H54 (cell line): ENCODE measurements around the gene PELI2.

ENCODE experiments used
- DNase-seq: peaks from one replicate; pipeline ENCODE4 v3.0.0; 2011; ENCODE audit warnings: low spot score, mixed read lengths; ENCODE audit not compliant: insufficient read length
- FAIRE-seq: peaks from 3 replicates; lab custom pipeline; 2011; peaks lifted over from hg19 to GRCh38; lab: Jason Lieb, UNC
- POLR2A ChIP-seq: IDR thresholded peaks from 2 replicates; pipeline ENCODE4 v1.6.1; 2011; ENCODE audit warnings: low read depth, mild to moderate bottlenecking, low read length

The PELI2 gene

GRCh38 chr14:56144176-56144575 is 26.0 kb downstream of the PELI2 start:
- FAIRE-seq: no peak
- DNase-seq: no peak
- no peak for TF ChIP-seq POLR2A

DNA sequence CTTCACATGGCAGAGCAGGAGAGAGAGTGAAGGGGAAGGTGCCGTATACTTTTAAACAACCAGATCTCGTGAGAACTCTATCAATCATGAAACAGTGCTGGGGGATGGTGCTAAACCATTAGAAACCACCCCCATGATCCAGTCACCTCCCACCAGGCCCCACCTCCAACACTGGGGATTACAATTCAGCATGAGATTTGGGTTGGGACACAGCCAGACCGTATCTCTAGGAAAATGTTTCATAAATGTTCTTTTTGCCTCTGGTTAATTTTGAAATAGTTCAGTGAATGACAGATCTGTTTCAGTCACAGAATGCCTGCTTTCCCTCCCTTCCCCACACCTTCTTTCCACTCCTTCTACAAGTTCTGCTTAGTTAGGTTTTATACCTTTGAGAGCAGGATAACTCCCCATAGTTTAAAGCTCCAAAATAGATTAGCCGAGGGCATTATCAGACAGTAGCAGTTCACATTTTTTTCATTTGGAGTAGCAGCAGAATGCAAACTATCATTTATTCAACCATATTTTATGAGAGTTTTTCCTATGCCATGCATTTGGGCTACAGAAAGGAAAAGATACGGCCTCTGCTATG is 27.1 kb downstream of the PELI2 start:
- DNase-seq (no peak), FAIRE-seq (no peak)
- no peak for TF ChIP-seq POLR2A

GRCh38 chr14:56145965-56146364 is 27.8 kb downstream of the PELI2 start:
- TF ChIP-seq POLR2A: no peak
- FAIRE-seq (no peak), DNase-seq (no peak)

GRCh38 chr14:56147449-56147848 is 29.2 kb downstream of the PELI2 start:
- TF ChIP-seq POLR2A: no peak
- DNase-seq (no peak), FAIRE-seq (no peak)

DNA sequence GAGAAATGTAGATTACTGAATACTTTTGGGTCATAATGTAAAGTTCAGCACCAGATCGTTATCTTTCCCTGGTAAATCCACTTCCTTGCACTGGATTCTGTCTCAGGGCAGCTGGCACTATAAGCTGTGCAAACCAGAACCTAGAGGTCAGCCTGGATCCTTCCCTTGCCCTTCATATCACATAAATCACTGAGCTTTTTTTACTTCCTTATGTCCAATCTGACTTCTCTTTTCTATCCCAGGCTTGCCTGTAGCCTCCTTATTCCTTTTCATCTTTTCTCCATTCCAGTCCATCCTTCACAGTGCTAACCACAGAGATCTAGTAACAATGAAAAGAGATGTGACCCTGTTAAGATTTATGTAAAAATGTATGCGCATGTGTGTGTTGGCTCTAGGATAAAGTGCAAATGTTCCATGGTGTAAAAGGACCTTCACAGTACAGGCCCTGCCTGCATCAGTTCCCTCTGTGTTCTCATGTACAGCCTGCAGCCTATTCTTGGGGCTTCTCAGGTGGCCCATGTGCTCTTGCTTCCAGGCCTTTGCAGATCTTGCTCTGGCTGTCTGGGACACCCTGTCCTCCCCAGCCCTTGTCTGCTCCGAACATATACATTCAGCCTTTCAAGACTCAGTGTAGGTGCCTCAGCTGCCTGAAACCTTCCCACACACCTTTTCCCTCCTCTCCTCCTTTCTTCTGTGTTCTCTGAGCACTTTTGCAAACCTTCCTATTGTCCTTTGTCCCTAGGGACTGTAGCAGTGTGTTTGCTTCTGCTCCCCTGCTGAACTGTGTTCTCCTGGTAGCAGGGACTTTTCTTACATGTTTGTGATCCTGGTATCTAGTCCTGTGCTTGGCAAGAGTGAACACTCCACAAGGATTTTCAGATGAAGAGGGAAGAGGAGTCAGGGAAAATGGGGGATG is 30.0 kb downstream of the PELI2 start:
- FAIRE-seq (no peak), DNase-seq (no peak)
- no peak for TF ChIP-seq POLR2A

DNA sequence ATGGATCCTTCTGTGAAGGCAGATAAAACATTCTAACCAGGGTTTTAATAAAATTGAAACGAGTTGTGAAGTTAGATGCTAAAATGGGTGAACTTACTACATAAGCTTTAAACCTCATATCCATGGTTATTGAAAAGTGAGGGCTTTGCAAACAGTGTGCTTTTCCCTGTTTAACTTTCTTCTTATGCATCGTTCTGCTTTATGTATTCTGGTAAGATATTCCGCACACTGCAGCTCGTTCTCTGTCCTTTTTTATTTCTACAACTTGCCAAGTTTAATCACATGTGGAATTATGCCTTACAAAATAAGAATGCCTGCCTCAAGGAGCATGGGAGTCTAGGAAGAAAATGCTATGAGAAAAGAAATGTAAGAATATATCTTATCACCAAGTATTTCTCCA is 30.9 kb downstream of the PELI2 start:
- no peak for TF ChIP-seq POLR2A
- no peak for DNase-seq
- no peak for FAIRE-seq

DNA sequence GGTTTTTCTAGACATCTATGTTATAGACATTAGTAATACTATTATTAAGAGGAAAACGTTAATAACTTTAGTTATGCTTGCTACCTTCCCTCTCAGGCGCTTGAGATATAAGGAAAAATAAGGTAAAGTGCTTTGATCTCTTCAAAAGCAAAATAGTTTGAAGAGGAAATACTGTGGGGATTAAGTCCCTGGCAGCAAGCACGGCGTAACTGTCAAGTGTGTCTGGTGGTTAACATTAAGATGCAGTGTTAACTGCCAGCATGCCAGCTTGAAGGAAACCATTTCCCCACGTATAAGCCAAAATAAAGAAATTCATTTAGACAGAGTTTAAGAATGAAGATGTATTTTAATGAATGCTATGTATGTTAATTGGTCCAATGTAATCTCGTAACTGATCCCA is 31.8 kb downstream of the PELI2 start:
- no peak for TF ChIP-seq POLR2A
- DNase-seq (no peak), FAIRE-seq (no peak)

- DNase-seq: no peak
- FAIRE-seq: no peak
- no peak for TF ChIP-seq POLR2A
These were observed 32.6 kb downstream of the PELI2 start for GRCh38 chr14:56150645-56151345.

GRCh38 chr14:56152221-56152620 is 34.0 kb downstream of the PELI2 start:
- DNase-seq (no peak), FAIRE-seq (no peak)
- TF ChIP-seq POLR2A: no peak

GRCh38 chr14:56153267-56153666 is 35.1 kb downstream of the PELI2 start:
- TF ChIP-seq POLR2A: no peak
- FAIRE-seq: no peak
- no peak for DNase-seq

DNA sequence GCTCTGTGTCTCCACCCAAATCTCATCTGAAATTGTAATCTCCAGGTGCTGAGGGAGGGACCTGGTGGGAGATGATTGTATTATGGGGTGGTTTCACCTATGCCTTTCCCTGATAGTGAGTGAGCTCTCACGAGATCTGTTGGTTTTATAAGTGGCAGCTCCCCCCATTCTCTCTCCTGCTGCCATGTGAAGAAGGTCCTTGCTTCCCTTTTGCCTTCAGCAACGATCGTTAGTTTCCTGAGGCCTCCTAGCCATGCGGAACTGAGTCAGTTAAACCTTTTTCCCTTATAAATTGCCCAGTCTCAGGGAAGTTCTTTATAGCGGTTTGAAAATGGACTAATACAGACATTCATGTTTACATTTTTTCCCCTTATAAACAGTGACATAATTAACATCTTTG is 36.1 kb downstream of the PELI2 start:
- DNase-seq (no peak), FAIRE-seq (no peak)
- TF ChIP-seq POLR2A: no peak

DNA sequence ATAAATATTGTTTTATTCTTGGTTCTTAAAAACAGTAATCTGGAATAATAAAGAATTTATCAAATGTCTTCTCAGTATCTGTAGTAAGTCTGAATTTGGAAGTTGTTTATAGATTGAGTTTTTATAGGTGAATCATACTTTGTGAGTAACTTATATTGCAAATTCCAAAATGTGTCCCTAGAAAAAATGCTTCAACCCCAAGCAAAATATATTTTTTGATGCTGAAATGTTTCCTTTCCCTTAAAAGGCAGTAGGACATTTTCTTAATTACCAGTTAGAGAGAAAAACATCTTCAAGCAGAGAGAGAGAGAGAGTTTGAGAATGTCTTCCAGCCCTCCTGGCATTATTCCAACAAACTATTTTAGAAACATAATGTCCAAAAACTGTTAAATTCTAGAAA is 37.9 kb downstream of the PELI2 start:
- no peak for DNase-seq
- no peak for FAIRE-seq
- TF ChIP-seq POLR2A: no peak

GRCh38 chr14:56159066-56159465 is 40.9 kb downstream of the PELI2 start:
- TF ChIP-seq POLR2A: no peak
- DNase-seq (no peak), FAIRE-seq (no peak)

- FAIRE-seq (no peak), DNase-seq (no peak)
- TF ChIP-seq POLR2A: no peak
These were observed 41.9 kb downstream of the PELI2 start for GRCh38 chr14:56160088-56160487.
